GM18907 (cell line): ENCODE results near the gene ARHGAP6.

Source experiments
- ATAC-seq: cut with Tn5 transposase; IDR thresholded peaks from one replicate; pipeline ENCODE4 v1.9.1; 2021; ENCODE audit warnings: mild to moderate bottlenecking, moderate library complexity; ENCODE audit not compliant: unreplicated experiment

Gene ARHGAP6

GRCh38 chrX:11665168-11666111 lies at the start of gene ARHGAP6:
Gene ARHGAP6, minus strand, starts transcription at chrX:11665920. Its CDS starts 1,092 bp downstream, at chrX:11664828.
- ATAC-seq, result no peak

- no peak for ATAC-seq
These were observed 39.2 kb upstream of the ARHGAP6 start for GRCh38 chrX:11704725-11705495.

DNA sequence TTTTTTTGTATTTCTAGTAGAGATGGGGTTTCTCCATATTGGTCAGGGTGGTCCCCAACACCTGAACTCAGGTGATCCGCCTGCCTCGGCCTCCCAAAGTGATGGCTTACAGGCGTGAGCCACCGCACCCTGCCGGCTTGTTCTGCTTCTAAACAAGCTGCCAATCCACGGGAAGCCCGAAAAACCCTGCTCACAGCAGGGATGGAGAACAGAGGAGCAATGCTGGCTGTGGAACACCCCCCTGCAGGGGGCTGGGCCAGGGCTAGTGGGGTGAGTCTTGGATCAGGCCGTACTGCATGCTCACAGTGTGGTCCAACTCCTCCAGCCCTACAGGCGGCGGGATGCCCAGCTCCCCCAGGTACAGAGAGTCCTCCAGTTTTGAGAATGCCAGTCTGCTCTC lies 38.1 kb upstream of the ARHGAP6 start:
- no peak for ATAC-seq

DNA sequence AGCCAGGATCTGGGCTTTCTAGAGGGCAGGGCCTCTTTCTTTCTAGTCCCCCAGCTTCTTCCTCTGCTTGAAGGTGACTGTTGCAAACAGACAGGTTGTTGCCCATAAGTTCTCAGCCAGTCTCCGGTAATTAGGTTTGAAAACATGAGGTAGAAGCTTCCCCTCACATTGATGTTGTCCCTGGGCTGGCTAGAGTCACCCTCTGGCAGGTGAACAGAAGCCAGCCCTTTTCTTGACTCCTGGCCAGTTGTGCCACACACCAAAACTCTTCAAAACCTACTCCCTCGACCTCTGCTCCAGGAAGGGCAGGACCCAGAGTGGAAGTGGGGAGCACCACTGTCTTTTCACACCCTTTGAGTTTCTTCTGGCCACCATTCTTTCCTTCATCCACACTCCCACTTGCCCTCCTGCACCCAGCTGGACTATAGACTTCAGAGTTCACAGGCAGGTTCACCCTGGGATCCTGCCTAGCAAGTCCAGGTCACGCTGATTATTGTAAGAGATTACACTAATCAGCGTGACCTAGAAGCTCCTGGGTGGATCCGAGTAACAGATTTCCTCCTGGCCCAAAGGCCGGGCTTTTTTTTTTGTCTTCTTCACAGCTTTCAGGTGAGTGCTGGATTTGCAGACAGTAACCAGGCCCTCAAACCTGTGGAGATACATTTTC lies 37.4 kb upstream of the ARHGAP6 start:
- no peak for ATAC-seq

GRCh38 chrX:11702420-11702819 lies 36.7 kb upstream of the ARHGAP6 start:
- no peak for ATAC-seq

- ATAC-seq, result no peak
These were observed 33.0 kb upstream of the ARHGAP6 start for GRCh38 chrX:11698702-11699101.

DNA sequence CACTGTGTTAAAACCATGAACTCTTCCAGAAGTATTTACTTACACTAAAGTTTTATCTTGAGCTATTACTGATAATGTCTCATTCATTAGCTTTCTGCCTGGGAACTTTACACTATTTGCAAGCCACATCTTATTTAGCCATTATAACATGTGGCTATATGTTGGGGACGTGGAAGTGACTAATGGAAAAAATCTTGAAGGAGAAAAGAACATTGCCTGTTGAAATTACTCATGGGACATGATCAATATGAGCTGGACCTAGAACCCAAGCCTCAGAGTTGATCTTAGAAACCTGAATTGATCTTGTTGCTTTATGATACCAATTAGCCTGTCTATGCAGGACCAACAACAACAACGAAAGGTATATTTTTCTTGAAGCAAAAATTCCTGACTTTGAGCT lies 22.5 kb upstream of the ARHGAP6 start:
- ATAC-seq, result no peak

GRCh38 chrX:11687157-11687556 lies 21.4 kb upstream of the ARHGAP6 start:
- ATAC-seq, result no peak

GRCh38 chrX:11683057-11683456 lies 17.3 kb upstream of the ARHGAP6 start:
- ATAC-seq, result no peak

- ATAC-seq, result peak; percentile 61
These were observed 12.4 kb upstream of the ARHGAP6 start for GRCh38 chrX:11678158-11678557.

GRCh38 chrX:11672213-11672612 lies 6.5 kb upstream of the ARHGAP6 start:
- no peak for ATAC-seq

DNA sequence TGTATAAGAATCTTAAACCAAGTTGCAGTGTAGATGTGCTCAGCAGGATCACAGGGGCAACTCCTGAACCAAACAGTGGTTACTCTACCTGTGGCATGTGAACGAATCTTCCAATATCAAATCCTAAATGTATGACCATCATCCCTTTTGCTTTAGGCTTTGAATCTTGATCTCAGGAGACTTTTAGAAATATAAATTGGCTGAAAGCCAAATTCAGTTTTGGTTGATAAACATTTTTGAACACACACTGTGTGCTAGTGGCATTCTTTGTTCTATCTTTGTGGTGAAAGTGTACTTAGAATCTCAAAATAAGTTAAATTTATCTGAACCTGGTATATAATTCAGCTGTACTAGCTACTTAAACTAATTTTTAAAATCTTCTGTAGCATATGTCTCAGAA lies 4.6 kb upstream of the ARHGAP6 start:
- ATAC-seq, result no peak

GRCh38 chrX:11666952-11667685 lies 1.4 kb upstream of the ARHGAP6 start:
- peak; percentile 45 for ATAC-seq

- no peak for ATAC-seq
These were observed 444 bp upstream of the ARHGAP6 start for GRCh38 chrX:11666164-11666563.

DNA sequence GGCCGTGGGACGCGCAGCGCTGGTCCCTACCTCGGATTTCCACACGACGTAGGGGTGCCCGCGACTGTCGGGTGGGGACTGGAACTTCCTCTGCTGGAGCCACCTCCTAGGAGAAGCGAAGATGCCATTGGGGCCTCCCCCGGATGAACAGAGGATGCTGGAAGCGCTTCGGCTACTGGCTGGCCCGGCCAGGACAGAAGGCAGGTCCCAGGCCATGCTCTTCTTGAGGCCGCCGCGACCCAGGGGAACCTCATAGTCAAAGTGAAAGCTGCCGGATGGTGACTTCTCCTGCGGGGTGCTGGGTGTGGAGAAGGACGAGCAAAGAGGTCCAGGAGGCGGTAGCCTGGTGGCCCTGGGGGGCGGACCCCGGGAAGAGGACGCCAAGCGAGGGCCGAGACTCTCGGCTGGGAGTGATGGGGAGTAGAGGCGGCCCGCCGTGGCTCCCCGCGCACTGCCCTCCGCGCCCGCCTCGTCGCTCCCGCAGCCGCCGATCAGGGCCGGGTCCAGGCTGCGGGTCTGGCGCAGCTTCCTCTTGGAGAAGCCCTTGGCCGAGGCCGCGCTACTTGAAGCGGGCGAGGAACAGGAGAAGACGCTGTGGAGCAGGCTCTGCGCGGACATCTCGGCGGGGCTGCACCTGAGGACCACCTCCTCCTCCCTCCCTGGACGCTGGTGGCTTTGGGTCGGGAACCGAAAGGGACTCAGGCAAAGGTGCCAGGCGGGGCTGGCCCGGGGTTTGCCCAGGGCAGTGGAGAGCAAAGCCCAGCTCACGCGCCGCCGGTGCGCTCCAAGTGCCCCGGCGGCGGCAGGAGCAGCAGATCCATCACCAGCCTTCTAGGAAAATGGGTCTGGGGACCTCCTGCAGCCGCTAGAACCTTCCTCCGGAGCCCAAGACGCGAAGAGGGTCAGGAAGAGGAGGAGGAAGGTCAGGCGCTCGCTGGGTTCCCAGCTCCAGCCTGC lies 1.2 kb downstream of the ARHGAP6 start:
- ATAC-seq, result no peak

- ATAC-seq, result no peak
These were observed 1.9 kb downstream of the ARHGAP6 start for GRCh38 chrX:11663875-11664210.

GRCh38 chrX:11655282-11656015 lies 10.3 kb downstream of the ARHGAP6 start:
- ATAC-seq, result no peak

GRCh38 chrX:11648705-11649519 lies 16.8 kb downstream of the ARHGAP6 start:
- ATAC-seq, result no peak
